Activated CD4-positive, alpha-beta memory T cell treated with anti-CD3 and anti-CD28 coated beads, Interleukin-2, amount 10 ng/mL, durations not matched to agents 7 days and 5 days (primary cell): ENCODE measurements around the gene NIPAL3. TPM values are rescaled to one million over a fixed set of nuclear protein-coding genes. Genes with fewer than 3 reads are reported as not detected.

Experiments used
- CTCF ChIA-PET: fragments of 350-600 bp; sonication (Branson Sonifier 250); formaldehyde crosslinking; loops from one replicate; lab custom pipeline; 2021; ENCODE audit warnings: antibody characterized with exemption, inconsistent platforms; lab: Charles Lee
- POLR2A ChIA-PET: fragments of 350-600 bp; sonication (Branson Sonifier 250); formaldehyde crosslinking; loops from one replicate; lab custom pipeline; 2021; ENCODE audit warnings: antibody characterized with exemption; lab: Charles Lee
- DNase-seq: peaks from one replicate; pipeline ENCODE4 v3.0.0-alpha.2; 2020
- H3K27ac Mint-ChIP-seq: one replicate; pipeline ENCODE4 v1.8.0; 2021; ENCODE audit warnings: mild to moderate bottlenecking, mixed read lengths
- H3K27me3 Mint-ChIP-seq: one replicate; pipeline ENCODE4 v1.8.0; 2021; ENCODE audit warnings: mixed read lengths
- H3K36me3 Mint-ChIP-seq: one replicate; pipeline ENCODE4 v1.8.0; 2021; ENCODE audit warnings: low read depth, mixed read lengths
- H3K4me1 Mint-ChIP-seq: one replicate; pipeline ENCODE4 v1.8.0; 2021; ENCODE audit warnings: mixed read lengths
- H3K4me3 Mint-ChIP-seq: one replicate; pipeline ENCODE4 v1.8.0; 2021; ENCODE audit warnings: mild to moderate bottlenecking, mixed read lengths
- H3K9me3 Mint-ChIP-seq: one replicate; pipeline ENCODE4 v1.8.0; 2021; ENCODE audit warnings: mixed read lengths
- total RNA-seq, 2 experiments: library from RNA; stranded (reverse); gene quantifications; one replicate each; pipeline ENCODE4 v1.2.3, GENCODE V29; 2021

The NIPAL3 gene
- total RNA-seq, 2 experiments from 2014 or later: 51.8 to 53.5 TPM

DNA sequence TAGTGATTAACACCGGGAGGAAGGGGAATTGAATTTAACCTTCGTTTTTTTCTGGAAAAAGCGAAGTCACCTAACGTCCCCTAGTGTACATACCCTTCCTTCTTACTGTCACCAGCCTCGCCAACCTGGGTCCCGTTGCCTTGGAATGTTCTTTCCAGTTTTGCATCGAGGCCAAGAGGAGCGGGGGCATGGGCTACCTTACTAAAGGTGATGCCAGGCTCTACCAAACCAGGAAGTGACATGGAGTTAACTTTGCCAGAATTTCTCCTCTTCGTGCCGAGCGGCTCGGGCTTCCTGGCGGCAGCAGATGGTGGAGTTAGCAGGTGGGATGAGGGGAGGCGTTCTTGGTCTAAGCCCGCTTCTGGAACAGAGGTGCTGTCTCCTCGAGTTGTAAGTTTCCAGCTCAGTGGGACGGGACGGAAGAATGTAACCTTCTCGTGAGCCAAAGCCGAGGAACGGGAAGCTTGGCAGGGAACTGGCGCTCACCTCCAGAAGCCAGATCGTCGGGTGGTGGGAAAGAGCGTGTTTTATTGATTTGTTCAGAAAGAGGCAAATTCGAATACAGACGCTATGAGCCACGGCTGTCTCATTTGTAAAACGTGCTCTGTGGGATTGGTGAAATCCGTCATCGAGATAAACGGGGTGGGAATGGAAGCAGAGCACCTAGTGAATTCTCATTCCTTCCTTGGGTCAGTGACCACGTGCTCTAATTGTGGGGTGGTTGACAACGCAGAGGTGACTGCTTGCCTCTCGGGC lies 486 bp downstream of the NIPAL3 start:
- H3K27ac Mint-ChIP-seq: peak overlapping the region; percentile 77
- peak overlapping the region; percentile 98 for H3K4me3 Mint-ChIP-seq
- H3K9me3 Mint-ChIP-seq: no peaks in the 10 kb centered on the region
- H3K27me3 Mint-ChIP-seq: no peaks in the 10 kb centered on the region
- no peak for DNase-seq
- peaks cover 21% of the 10 kb centered on the region for H3K36me3 Mint-ChIP-seq
- peaks cover 64% of the 10 kb centered on the region for H3K4me1 Mint-ChIP-seq
- CTCF ChIA-PET: interaction anchor here (0.5 to 7.0 kb wide), 48 partner anchors 8 to 683 kb away, joined by 3 to 89 read pairs (median 6); partner anchors contain the start of genes IFNLR1 and RCAN3
- POLR2A ChIA-PET: interaction anchor here (0.7 to 8.2 kb wide), 20 partner anchors 23 to 456 kb away, joined by 3 to 172 read pairs (median 6); partner anchors contain the start of genes PNRC2 and RCAN3

DNA sequence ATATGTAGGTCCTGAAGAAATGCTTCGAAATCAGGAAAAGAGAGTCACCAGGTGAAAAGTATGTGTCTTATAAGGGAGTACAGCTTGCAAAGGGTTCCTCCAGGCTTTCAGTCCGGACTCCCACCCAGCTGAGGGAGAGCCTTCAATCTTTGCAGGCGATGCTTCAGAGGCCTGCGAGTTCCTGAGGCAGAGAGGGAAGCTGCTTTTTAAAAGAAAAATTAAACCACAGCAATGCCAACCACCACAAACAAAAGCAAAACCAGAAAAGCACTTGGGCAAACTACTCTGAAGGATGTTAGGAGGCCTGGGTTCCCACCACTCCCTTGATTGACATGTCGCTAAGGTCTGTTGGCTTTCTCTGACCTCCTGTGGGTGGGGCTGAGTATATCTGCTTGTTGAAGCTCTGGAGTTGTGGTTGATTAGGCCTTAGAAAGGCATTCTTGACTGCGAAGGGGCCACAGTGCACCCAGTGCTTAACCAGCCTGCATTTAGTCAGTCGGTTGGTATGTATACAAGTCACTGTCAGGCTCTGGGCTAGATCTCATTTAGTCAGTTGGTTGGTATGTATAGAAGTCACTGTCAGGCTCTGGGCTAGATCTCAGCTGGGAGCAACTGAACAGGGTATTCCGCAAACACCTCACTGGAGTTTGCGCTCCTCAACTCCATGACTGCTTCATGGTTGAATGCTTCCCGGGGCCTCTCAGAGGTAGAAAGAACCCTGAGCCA lies 1.2 kb downstream of the NIPAL3 start:
- CTCF ChIA-PET: interaction anchor here (0.7 to 7.0 kb wide), 18 partner anchors 8 to 266 kb away, joined by 3 to 89 read pairs (median 13); partner anchors contain the start of gene RCAN3
- POLR2A ChIA-PET: interaction anchor here (0.6 to 8.2 kb wide), 17 partner anchors 24 to 235 kb away, joined by 3 to 172 read pairs (median 5); partner anchors contain the start of genes IFNLR1 and RCAN3
- H3K27me3 Mint-ChIP-seq: no peaks in the 10 kb centered on the region
- H3K27ac Mint-ChIP-seq: peak overlapping the region; percentile 77
- H3K9me3 Mint-ChIP-seq: no peaks in the 10 kb centered on the region
- H3K36me3 Mint-ChIP-seq: peaks cover 29% of the 10 kb centered on the region
- H3K4me3 Mint-ChIP-seq: peak overlapping the region; percentile 98
- H3K4me1 Mint-ChIP-seq: peaks cover 61% of the 10 kb centered on the region
- peak; percentile 76 for DNase-seq

DNA sequence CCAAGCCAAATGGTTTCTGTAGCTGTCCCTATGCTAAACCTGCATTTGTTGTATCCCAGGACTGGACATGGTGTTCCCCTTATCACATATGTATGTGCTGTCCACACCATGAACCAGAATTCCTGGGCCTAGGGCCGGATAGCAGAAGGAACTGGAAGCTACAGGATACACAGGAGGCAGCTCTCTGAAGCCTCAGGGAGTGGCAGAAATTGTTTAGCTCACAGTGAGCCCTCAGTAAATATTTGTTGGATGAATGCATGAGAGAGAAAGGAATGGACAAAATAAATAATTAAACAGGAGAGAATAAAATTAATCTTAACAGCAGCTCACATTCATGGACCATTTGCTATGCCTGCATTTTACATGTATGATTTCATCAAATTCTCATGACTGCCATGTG lies 2.1 kb downstream of the NIPAL3 start:
- Mint-ChIP-seq H3K27me3 (no peaks in the 10 kb centered on the region), H3K9me3 (no peaks in the 10 kb centered on the region), H3K4me1 (peaks cover 56% of the 10 kb centered on the region), H3K36me3 (peaks cover 37% of the 10 kb centered on the region), H3K4me3 (peak overlapping the region; percentile 98), H3K27ac (no peak overlapping the region)
- DNase-seq: no peak
- ChIA-PET CTCF (interaction anchor here (1.1 to 7.0 kb wide), 7 partner anchors 9 to 170 kb away, joined by 3 to 89 read pairs (median 37); partner anchors contain the start of gene RCAN3), POLR2A (interaction anchor here (1.0 to 8.2 kb wide), 5 partner anchors 25 to 231 kb away, joined by 3 to 172 read pairs (median 32); partner anchors contain the start of genes IFNLR1 and RCAN3)

DNA sequence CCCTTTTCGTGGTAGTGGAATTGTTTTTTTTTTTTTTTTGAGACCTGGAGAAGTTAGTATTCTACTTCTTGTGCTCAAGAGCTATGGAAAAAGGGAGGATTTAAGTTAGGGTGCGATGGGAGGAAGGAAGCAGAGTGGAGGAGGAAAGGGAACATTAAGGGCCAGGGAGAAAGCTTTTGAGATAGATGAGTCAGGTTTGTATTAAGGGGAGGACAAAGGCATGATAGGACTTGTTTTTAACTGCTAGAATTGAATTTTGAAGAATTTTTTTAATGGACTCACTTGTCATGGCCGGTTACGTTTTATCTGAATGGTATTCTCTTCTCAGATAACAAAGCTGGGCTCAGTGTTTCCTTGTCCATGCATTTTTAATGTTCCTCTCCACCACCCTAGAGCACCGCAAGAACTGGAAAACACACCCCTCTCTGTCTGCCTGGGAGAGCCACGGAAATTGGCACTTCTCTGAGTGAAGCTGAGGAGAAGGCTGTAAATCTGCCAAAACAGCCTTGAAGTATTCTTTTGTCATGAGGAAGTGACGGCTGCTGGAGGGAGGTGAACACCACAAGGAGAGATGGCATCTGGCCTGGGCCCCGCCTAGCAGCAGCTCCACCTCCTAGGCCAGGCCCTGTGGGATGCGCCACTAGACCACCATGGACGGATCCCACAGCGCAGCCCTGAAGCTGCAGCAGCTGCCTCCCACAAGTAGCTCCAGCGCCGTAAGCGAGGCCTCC lies 3.5 kb downstream of the NIPAL3 start:
- no peaks in the 10 kb centered on the region for H3K27me3 Mint-ChIP-seq
- POLR2A ChIA-PET: interaction anchor here (0.7 to 8.2 kb wide), 3 partner anchors 64 to 223 kb away, joined by 3 to 172 read pairs (median 95); partner anchors contain the start of gene RCAN3
- H3K9me3 Mint-ChIP-seq: no peaks in the 10 kb centered on the region
- CTCF ChIA-PET: interaction anchor here (1.0 to 7.0 kb wide), 2 partner anchors 84 to 99 kb away, joined by 3 to 89 read pairs; partner anchors contain the start of gene RCAN3
- H3K4me1 Mint-ChIP-seq: peaks cover 48% of the 10 kb centered on the region
- peaks cover 51% of the 10 kb centered on the region for H3K36me3 Mint-ChIP-seq
- H3K27ac Mint-ChIP-seq: peak overlapping the region; percentile 2
- DNase-seq: no peak
- H3K4me3 Mint-ChIP-seq: no peak overlapping the region

DNA sequence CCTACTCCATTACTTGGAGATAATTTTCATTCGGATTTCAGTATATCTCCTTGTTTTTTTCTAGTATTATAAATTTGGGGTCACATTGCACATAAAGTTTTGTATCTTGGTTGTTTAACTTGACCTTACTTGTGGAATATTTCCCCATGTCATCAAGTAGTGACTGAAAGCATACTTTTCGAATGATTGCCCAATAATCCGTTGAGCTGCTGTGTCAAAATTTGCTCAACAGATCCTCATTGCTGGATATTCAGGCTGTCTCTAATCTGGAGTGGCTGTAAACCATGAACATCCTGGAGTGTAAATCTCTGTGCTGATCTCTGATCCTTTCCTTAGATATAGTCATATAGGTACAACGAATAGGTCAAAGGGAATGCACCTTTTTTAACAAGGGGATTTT lies 4.9 kb downstream of the NIPAL3 start:
- no peak for DNase-seq
- Mint-ChIP-seq H3K9me3 (no peaks in the 10 kb centered on the region), H3K36me3 (peaks cover 60% of the 10 kb centered on the region), H3K4me3 (no peak overlapping the region), H3K27me3 (no peaks in the 10 kb centered on the region), H3K4me1 (peaks cover 39% of the 10 kb centered on the region), H3K27ac (no peak overlapping the region)
- ChIA-PET CTCF (interaction anchor here (1.2 kb wide), 1 partner anchor 167 kb away, joined by 3 read pairs; no protein-coding TSS in a partner anchor), POLR2A (interaction anchor here (7.7 kb wide), 1 partner anchor 84 kb away, joined by 172 read pairs; the partner anchor contains the start of gene RCAN3)

DNA sequence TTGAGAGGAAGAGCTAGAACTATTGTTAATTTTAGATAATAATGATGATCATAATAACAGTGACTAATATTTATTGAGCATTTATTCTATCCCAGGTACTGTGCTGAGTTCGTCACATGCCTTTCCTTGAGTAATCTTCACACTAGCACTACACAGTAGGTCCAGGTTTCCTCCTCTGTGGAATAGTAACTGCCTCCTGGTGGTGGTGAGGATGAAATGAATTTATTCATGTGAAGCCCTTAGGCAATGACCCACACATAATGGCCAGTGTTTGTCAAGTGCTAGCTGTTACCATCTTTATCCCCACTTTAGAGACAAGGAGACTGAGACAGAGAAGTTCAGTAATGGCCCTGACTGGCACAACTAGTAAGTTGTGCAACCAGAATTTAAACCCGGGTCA lies 5.9 kb downstream of the NIPAL3 start:
- Mint-ChIP-seq H3K36me3 (peaks cover 68% of the 10 kb centered on the region), H3K9me3 (no peaks in the 10 kb centered on the region), H3K4me1 (peaks cover 37% of the 10 kb centered on the region), H3K27me3 (no peaks in the 10 kb centered on the region), H3K4me3 (no peak overlapping the region), H3K27ac (no peak overlapping the region)
- POLR2A ChIA-PET: interaction anchor here (7.7 kb wide), 1 partner anchor 83 kb away, joined by 172 read pairs; the partner anchor contains the start of gene RCAN3
- DNase-seq: no peak
- CTCF ChIA-PET: no interaction called here

DNA sequence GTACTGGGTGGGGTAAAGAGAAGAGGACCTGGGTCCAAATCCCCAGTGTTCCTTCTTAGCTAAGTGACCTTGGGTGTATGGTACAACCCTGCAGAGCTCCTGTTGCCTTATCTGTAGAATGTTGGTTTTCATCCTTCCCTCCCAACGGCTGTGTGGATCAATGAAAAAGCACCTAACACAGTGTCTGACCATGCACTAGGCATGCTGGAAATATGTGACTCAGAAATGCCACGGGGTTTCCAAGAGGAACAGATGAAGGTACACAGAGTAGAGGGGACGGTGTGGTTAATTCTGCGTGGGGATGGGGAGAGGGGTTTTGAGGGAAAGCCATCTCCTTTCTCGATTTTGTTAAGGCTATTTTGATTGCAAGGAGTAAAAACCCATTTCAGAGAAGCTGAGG lies 8.6 kb downstream of the NIPAL3 start:
- Mint-ChIP-seq H3K4me1 (peaks cover 14% of the 10 kb centered on the region), H3K27me3 (no peaks in the 10 kb centered on the region), H3K36me3 (peaks cover 70% of the 10 kb centered on the region), H3K9me3 (no peaks in the 10 kb centered on the region), H3K27ac (no peak overlapping the region), H3K4me3 (no peak overlapping the region)
- ChIA-PET CTCF (interaction anchor here (1.1 to 2.6 kb wide), 4 partner anchors 9 to 163 kb away, joined by 3 to 9 read pairs (median 8); partner anchors contain the start of genes NIPAL3 and STPG1), POLR2A (interaction anchor here (0.5 to 0.9 kb wide), 2 partner anchors 31 to 58 kb away, joined by 3 to 4 read pairs; no protein-coding TSS in a partner anchor)
- DNase-seq: no peak

DNA sequence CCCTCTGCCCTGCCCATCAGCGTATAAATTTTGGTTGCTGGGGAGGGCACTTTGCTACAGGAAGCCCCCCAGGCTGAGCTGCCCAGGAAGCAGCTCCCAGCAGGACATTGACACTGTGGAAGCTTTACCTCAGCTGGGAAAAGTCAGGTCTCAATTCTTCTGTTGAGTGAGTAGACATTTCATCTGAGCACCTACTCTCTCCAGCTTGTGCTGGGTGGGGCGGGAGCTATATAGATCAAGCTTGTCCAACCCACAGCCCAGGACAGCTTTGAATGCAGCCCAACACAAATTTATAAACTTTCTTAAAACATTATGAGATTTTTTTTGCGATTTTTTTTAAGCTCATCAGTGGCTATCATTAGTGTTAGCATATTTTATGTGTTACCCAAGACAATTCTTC lies 9.4 kb downstream of the NIPAL3 start:
- H3K27me3 Mint-ChIP-seq: no peaks in the 10 kb centered on the region
- H3K4me1 Mint-ChIP-seq: peaks cover 12% of the 10 kb centered on the region
- peaks cover 67% of the 10 kb centered on the region for H3K36me3 Mint-ChIP-seq
- H3K9me3 Mint-ChIP-seq: no peaks in the 10 kb centered on the region
- H3K27ac Mint-ChIP-seq: no peak overlapping the region
- no peak overlapping the region for H3K4me3 Mint-ChIP-seq
- no peak for DNase-seq
- CTCF ChIA-PET: interaction anchor here (0.6 to 2.6 kb wide), 4 partner anchors 10 to 162 kb away, joined by 3 to 10 read pairs (median 8); partner anchors contain the start of gene NIPAL3
- POLR2A ChIA-PET: interaction anchor here (0.9 kb wide), 1 partner anchor 30 kb away, joined by 3 read pairs; no protein-coding TSS in a partner anchor

DNA sequence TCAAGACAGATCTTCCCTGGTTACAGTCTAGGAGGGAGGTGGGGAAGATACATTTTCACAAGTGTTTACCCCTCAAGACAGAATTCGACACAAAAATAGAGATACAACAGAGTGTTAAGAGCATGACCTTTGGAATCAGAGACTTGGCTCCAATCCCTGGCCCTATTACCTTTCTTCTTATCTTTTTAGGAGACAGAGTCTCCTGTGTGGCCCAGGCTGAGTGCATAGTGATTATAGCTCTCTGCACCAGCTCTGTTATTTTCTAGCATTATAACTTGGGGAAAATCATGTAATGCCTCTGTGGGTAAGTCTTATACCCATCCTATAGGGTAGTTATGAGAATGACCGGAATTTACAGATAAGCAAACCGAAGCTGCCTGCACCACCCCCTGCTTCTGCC lies 9.8 kb downstream of the NIPAL3 start:
- no peaks in the 10 kb centered on the region for H3K9me3 Mint-ChIP-seq
- no peak for DNase-seq
- H3K4me3 Mint-ChIP-seq: no peak overlapping the region
- no peaks in the 10 kb centered on the region for H3K27me3 Mint-ChIP-seq
- peaks cover 9% of the 10 kb centered on the region for H3K4me1 Mint-ChIP-seq
- peaks cover 67% of the 10 kb centered on the region for H3K36me3 Mint-ChIP-seq
- CTCF ChIA-PET: interaction anchor here (0.6 to 2.6 kb wide), 5 partner anchors 8 to 161 kb away, joined by 3 to 10 read pairs (median 8); partner anchors contain the start of gene NIPAL3
- H3K27ac Mint-ChIP-seq: no peak overlapping the region
- POLR2A ChIA-PET: no interaction called here

DNA sequence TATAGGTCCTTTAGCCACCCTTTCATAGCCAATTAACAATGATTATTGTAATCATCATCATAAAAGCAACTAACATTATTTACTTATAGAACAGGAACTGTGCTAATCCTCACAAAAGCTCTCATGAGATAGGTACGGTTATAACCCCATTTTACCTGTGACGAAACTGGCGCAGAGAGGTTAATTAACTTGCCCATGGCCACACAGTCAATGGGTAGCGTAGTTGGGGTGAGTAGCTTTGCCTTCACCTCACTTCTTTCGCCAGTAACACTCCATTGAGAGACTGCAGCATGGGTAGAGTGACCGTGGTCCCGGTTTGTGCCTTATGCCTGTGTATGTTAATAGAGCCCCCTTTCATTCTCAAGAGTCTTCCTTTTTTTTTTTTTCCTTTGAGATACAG lies 10.3 kb downstream of the NIPAL3 start:
- CTCF ChIA-PET: interaction anchor here (1.3 to 2.6 kb wide), 4 partner anchors 8 to 161 kb away, joined by 4 to 10 read pairs (median 8); partner anchors contain the start of gene NIPAL3
- H3K9me3 Mint-ChIP-seq: no peaks in the 10 kb centered on the region
- peaks cover 7% of the 10 kb centered on the region for H3K4me1 Mint-ChIP-seq
- H3K4me3 Mint-ChIP-seq: no peak overlapping the region
- DNase-seq: no peak
- no peaks in the 10 kb centered on the region for H3K27me3 Mint-ChIP-seq
- H3K36me3 Mint-ChIP-seq: peaks cover 67% of the 10 kb centered on the region
- H3K27ac Mint-ChIP-seq: no peak overlapping the region
- POLR2A ChIA-PET: no interaction called here

DNA sequence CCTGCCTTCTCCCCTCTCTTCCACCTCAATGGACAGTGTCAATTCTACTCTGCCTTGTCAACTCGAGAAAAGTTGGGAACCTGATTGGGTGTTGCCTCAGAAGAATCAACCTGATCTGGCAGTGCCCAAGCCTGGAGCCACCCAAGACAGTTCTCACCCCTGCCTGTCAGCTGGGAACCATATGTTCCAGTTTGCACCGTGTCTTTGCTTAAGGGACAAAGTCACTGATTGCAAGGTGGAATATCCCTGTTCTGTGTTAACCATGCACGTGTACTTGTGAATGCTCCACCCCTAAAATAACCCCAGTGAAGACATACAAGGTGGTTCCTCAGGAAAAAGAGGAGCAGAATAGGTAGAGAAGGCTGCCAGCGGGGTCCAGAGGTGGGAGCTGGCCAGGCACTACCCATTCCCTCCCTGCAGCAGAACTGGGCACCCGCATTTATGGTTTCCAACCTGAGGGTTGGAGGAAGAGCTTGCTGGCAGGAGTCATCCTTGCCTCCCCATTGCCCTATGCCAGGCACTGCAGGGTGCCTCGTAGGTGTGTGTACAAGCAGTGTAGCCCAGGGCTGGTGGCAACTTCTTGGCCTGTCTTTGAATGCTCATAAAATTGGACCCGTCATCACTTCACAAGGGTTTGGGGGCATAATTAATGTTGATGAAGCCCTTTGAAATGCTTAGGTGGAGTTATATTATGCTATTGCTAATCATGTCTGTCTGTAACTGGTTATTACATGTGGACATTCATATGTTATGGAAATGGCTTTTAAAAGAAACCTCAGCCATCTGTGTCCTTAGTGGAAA lies 11.3 kb downstream of the NIPAL3 start:
- POLR2A ChIA-PET: no interaction called here
- Mint-ChIP-seq H3K36me3 (peaks cover 61% of the 10 kb centered on the region), H3K4me3 (no peak overlapping the region), H3K27me3 (no peaks in the 10 kb centered on the region), H3K27ac (no peak overlapping the region), H3K4me1 (peaks cover 7% of the 10 kb centered on the region), H3K9me3 (no peaks in the 10 kb centered on the region)
- no peak for DNase-seq
- CTCF ChIA-PET: interaction anchor here (1.5 kb wide), 1 partner anchor 9 kb away, joined by 4 read pairs; no protein-coding TSS in a partner anchor
